PC-9 (cell line): ENCODE results near the gene CDK5RAP3.

Source experiments
- EZH2 ChIP-seq: fragments of 200-600 bp; sonication (generic); IDR thresholded peaks from 2 replicates; pipeline ENCODE4 v1.8.0; 2017; ENCODE audit warnings: antibody characterized with exemption, low read depth
- TF ChIP-seq, protein P1 (sequence below): fragments of 200-600 bp; sonication (generic); conservative IDR thresholded peaks from 2 replicates; pipeline ENCODE4 v1.6.1; 2017; ENCODE audit warnings: mixed run types, antibody characterized with exemption, mild to moderate bottlenecking, moderate library complexity

DNA sequence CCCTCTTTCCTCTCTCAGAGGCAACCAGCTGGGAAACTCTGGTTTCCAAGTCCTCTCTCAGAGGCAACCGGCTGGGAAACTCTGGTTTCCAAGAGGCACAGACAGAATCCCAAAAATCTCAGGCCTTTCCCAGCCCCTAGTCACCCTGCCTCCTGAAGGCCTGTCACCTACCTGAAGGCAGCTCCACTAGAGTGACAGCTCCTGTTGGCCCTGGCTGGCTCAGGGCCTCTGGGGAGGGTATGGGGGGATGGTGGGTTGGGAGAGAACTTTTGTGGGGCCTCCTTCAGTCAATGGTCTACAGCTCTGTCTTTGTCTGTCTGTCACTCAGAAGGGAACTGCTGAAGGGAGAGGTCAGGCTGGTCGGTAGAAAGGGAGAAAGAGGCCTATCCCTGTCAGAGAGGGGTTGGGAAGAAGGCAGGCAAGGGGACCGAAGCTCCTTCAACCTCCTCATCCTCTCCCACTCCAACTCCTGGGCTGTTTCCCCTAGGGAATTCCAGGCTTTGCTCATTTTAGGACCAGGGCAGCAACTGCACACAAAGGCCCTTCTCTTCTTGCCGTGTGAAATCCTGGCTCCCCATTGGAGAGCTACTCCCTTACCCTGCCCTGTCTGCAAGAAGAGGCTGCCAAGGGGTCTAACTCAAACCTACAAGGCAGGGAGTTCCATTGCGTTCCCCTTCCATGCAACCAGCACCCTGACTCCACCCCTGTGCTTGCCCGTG lies 43.1 kb downstream of the CDK5RAP3 start:
- TF ChIP-seq, protein P1, sequence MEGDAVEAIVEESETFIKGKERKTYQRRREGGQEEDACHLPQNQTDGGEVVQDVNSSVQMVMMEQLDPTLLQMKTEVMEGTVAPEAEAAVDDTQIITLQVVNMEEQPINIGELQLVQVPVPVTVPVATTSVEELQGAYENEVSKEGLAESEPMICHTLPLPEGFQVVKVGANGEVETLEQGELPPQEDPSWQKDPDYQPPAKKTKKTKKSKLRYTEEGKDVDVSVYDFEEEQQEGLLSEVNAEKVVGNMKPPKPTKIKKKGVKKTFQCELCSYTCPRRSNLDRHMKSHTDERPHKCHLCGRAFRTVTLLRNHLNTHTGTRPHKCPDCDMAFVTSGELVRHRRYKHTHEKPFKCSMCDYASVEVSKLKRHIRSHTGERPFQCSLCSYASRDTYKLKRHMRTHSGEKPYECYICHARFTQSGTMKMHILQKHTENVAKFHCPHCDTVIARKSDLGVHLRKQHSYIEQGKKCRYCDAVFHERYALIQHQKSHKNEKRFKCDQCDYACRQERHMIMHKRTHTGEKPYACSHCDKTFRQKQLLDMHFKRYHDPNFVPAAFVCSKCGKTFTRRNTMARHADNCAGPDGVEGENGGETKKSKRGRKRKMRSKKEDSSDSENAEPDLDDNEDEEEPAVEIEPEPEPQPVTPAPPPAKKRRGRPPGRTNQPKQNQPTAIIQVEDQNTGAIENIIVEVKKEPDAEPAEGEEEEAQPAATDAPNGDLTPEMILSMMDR = no peak
- no peak for TF ChIP-seq EZH2
